Subcutaneous abdominal adipose tissue (tissue), 5 donors: ENCODE measurements around the gene ALG14.

Experiments used
- H3K27ac ChIP-seq: one replicate; pipeline ENCODE4 v1.7.0; 2013; ENCODE audit warnings: low read depth, mild to moderate bottlenecking, inconsistent platforms, low read length, moderate library complexity
- H3K27me3 ChIP-seq, 5 donors: one replicate each; pipeline ENCODE4 v1.7.0; 2013; ENCODE audit warnings: low read length in 5 of 5, inconsistent platforms in 1 of 5; ENCODE audit not compliant: control insufficient read depth in 5 of 5, insufficient read depth in 4 of 5
- H3K36me3 ChIP-seq, 5 donors: one replicate each; pipeline ENCODE4 v1.7.0; 2013; ENCODE audit warnings: low read length in 5 of 5; ENCODE audit not compliant: control insufficient read depth in 5 of 5, insufficient read depth in 5 of 5
- H3K4me1 ChIP-seq, 5 donors: one replicate each; pipeline ENCODE4 v1.7.0; 2013; ENCODE audit warnings: low read length in 5 of 5, mild to moderate bottlenecking in 3 of 5, moderate library complexity in 1 of 5; ENCODE audit not compliant: control insufficient read depth in 5 of 5, insufficient read depth in 5 of 5
- H3K4me3 ChIP-seq, 5 donors: one replicate each; pipeline ENCODE4 v1.7.0; 2013; ENCODE audit warnings: low read length in 5 of 5, low read depth in 1 of 5
- H3K9ac ChIP-seq, 5 donors: one replicate each; pipeline ENCODE4 v1.7.0; 2013; ENCODE audit warnings: low read length in 5 of 5, mild to moderate bottlenecking in 4 of 5, moderate library complexity in 3 of 5
- H3K9me3 ChIP-seq, 5 donors: one replicate each; pipeline ENCODE4 v1.7.0; 2013; ENCODE audit warnings: low read length in 5 of 5; ENCODE audit not compliant: control insufficient read depth in 5 of 5
- donor health status: healthy.
- donor health status: healthy.
- donor health status: healthy.
- donor health status: healthy.
- donor health status: healthy.

The ALG14 gene

DNA sequence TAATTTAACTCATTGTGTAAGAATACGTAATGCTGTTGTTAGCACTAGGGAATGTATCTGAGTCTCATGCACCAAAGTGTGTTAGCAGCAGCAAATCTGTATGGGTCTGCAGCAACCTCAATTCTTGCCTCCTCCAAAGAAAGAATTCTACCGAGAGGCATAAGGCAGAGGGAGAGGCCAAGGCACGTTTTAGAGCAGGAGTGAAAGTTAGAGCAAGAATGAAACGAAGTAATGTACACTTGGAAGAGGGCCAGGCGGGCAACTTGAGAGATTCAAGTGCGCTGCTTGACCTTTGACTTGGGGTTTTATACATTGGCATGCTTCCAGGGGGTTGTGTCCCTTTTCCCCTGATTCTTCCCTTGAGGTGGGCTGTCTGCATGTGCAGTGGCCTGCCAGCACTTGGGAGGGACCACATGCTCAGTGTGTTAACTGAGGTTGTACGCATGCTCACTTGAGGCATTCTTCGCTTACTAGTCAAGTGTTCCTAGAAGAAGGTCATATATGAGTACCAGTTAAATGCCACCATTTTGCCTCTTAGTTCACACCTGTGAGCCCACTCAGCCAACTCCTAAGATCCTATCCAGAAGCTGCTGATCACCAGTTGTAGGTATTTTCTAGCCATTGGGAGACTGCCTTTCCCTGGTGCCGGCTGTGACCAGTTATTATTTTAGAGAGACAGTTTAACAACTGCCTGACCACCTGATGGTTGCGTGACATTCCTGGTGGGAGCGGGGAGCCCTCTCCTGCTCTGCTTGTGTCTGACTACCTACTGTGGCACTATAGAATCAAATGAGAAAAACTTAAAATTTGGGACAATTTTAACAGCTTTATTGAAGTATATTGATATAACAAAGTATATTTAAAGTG lies 143.2 kb downstream of the ALG14 start:
- peak overlapping the region in 4 of 5 donors; percentile 17 to 59 (median 33) for H3K4me3 ChIP-seq
- H3K27me3 ChIP-seq: no peaks in the 10 kb centered on the region
- H3K27ac ChIP-seq: peak overlapping the region; percentile 99
- no peak overlapping the region for H3K9ac ChIP-seq
- peaks cover 0 to 8% (median 5%) of the 10 kb centered on the region in 5 donors for H3K36me3 ChIP-seq
- no peaks in the 10 kb centered on the region for H3K9me3 ChIP-seq
- peaks cover 2 to 49% (median 34%) of the 10 kb centered on the region in 5 donors for H3K4me1 ChIP-seq

DNA sequence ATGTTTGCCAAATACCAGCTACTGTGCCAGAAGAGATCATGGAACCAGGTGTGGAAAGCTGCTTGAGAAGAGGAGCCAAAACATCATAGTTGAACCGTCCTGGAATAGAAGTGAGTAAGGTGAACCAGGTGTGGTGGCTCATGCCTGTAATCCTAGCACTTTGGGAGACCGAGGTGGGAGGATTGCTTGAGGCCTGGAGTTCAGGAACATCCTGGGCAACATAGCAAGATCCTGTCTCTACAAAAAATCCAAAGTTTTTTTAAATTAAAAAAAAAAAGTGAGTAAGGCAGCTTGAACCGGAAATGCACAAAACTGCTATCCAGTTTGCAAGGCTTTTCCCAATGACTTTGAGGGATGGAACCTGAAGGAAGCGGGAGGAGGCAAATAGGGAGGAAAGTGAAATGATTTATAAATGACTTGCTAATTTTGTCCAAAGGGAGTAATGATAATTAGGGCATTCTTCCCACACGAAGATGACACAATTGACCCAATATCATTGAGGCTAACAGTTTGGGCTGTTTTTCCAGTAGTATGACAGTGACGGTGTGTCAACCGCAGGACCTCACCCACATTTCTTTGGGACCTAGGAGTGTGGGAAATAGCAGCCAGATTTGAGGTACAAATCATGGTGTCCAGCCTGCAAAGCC lies 144.3 kb downstream of the ALG14 start:
- Histone ChIP-seq H3K9me3 (no peaks in the 10 kb centered on the region), H3K9ac (peak overlapping the region in 3 of 5 donors; percentile 87 to 95 (median 88)), H3K36me3 (peaks cover 0 to 7% (median 4%) of the 10 kb centered on the region in 5 donors), H3K27me3 (no peaks in the 10 kb centered on the region), H3K4me3 (peak overlapping the region in 4 of 5 donors; percentile 3 to 86 (median 48)), H3K4me1 (peaks cover 2 to 61% (median 46%) of the 10 kb centered on the region in 5 donors), H3K27ac (peak overlapping the region; percentile 99)

- peaks cover 3 to 68% (median 54%) of the 10 kb centered on the region in 5 donors for H3K4me1 ChIP-seq
- peak overlapping the region; percentile 99 for H3K27ac ChIP-seq
Observed at GRCh38 chr1:94927405-94928175, 145.2 kb downstream of the ALG14 start.

GRCh38 chr1:94926915-94927404 lies 145.8 kb downstream of the ALG14 start, which contains the start of gene CNN3:
Gene CNN3 (minus strand): TSS chr1:94927110. CDS start chr1:94926894, 216 bp downstream.
- Histone ChIP-seq H3K4me1 (peaks cover 4 to 71% (median 57%) of the 10 kb centered on the region in 5 donors), H3K27me3 (no peaks in the 10 kb centered on the region)

More at GRCh38 chr1:94927405-94928175, 145.2 kb downstream of the ALG14 start:
- Histone ChIP-seq H3K27me3 (no peaks in the 10 kb centered on the region), H3K9me3 (no peaks in the 10 kb centered on the region), H3K36me3 (peaks cover 0 to 3% (median 0%) of the 10 kb centered on the region in 5 donors), H3K4me3 (peak overlapping the region; percentile 66 to 86 (median 74)), H3K9ac (peak overlapping the region; percentile 81 to 95 (median 87))

DNA sequence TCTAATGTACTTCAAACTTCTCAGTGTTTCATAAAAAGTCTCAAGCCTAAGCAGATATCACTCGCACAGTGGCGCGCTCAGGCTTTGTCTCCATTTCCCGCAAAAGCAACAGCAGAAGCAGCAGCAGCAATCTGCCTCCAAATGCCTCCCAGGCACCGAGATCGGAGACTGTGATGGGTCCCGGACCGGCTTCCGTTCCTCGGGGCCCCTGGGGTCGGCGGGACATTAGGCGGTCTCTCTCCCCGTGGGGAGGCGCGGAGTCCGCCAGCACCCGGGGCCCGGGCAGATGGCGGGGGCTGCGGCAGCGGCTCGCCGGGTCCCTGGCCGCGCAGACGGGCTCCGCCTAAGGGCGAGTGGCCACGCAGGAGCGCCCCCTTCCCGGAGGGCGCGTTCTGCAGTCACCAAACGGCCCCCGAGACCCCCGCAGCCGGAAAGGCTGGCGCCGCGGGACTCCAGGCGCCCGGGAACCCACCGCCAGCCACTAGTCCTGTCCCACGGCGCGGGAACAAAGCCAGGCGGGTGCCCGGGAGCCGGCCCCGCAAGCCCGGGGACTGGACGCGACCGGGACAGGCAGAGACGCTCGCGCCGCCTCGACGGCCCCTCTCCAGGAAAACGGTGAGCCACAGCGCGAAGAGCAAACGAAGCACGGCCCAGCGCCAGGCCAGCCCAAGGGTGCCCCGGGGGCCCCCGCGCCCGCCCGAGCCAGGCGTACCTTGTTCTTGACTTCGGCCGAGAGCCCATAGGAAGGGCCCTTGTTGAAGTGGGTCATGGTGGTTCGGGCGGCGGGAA lies 146.4 kb downstream of the ALG14 start:
- no peaks in the 10 kb centered on the region for H3K9me3 ChIP-seq
- H3K27ac ChIP-seq: peak overlapping the region; percentile 93
- peak overlapping the region; percentile 66 to 96 (median 89) for H3K4me3 ChIP-seq
- H3K36me3 ChIP-seq: no peaks in the 10 kb centered on the region
- peak overlapping the region; percentile 68 to 98 (median 97) for H3K9ac ChIP-seq
- no peaks in the 10 kb centered on the region for H3K27me3 ChIP-seq
- peaks cover 4 to 74% (median 61%) of the 10 kb centered on the region in 5 donors for H3K4me1 ChIP-seq

More at GRCh38 chr1:94926915-94927404, 145.8 kb downstream of the ALG14 start, which contains the start of gene CNN3:
- Histone ChIP-seq H3K9ac (peak within 1 kb of the TSS; percentile 81 to 98 (median 97)), H3K9me3 (no peaks in the 10 kb centered on the region), H3K27ac (peak within 1 kb of the TSS; percentile 99), H3K36me3 (no peaks in the 10 kb centered on the region), H3K4me3 (peak within 1 kb of the TSS; percentile 66 to 96 (median 89))

- Histone ChIP-seq H3K9ac (peak overlapping the region; percentile 68 to 98 (median 97)), H3K36me3 (no peaks in the 10 kb centered on the region), H3K27ac (peak overlapping the region; percentile 93), H3K4me1 (peaks cover 4 to 74% (median 62%) of the 10 kb centered on the region in 5 donors), H3K27me3 (no peaks in the 10 kb centered on the region), H3K4me3 (peak overlapping the region; percentile 66 to 96 (median 89)), H3K9me3 (no peaks in the 10 kb centered on the region)
Observed at GRCh38 chr1:94925561-94926125, 147.1 kb downstream of the ALG14 start.

GRCh38 chr1:94925004-94925403 lies 147.7 kb downstream of the ALG14 start:
- H3K27me3 ChIP-seq: no peaks in the 10 kb centered on the region
- H3K27ac ChIP-seq: peak overlapping the region; percentile 93
- no peaks in the 10 kb centered on the region for H3K36me3 ChIP-seq
- H3K4me3 ChIP-seq: peak overlapping the region; percentile 66 to 96 (median 89)
- H3K9ac ChIP-seq: peak overlapping the region; percentile 42 to 98 (median 92)
- H3K4me1 ChIP-seq: peaks cover 4 to 80% (median 67%) of the 10 kb centered on the region in 5 donors
- H3K9me3 ChIP-seq: no peaks in the 10 kb centered on the region
